DND-41 (cell line): ENCODE measurements around the gene UNK.

Experiments
- ATAC-seq: fragments of 200-7000 bp; cut with Tn5 transposase; 3 replicates; pipeline ENCODE4 v1.9.1; 2021; ENCODE audit warnings: low read depth; ENCODE audit not compliant: insufficient read depth
- DNase-seq: peaks from one replicate; pipeline ENCODE4 v3.0.0-alpha.2; 2020
- H2AFZ ChIP-seq: 2 replicates; pipeline ENCODE4 v1.6.0; 2012; ENCODE audit warnings: low read depth, low read length
- H3K27ac ChIP-seq: 2 replicates; pipeline ENCODE4 v1.5.1; 2012; ENCODE audit warnings: low read length, inconsistent platforms
- H3K27me3 ChIP-seq: fragments of 200-600 bp; sonication (generic); 2 replicates; pipeline ENCODE4 v1.6.0; 2012; ENCODE audit warnings: low read length, mild to moderate bottlenecking, inconsistent platforms; ENCODE audit not compliant: insufficient read depth, poor library complexity
- H3K36me3 ChIP-seq: 2 replicates; pipeline ENCODE4 v1.5.1; 2012; ENCODE audit warnings: low read length, inconsistent platforms; ENCODE audit not compliant: insufficient read depth
- H3K4me1 ChIP-seq: 2 replicates; pipeline ENCODE4 v1.5.1; 2012; ENCODE audit warnings: mild to moderate bottlenecking, low read length; ENCODE audit not compliant: insufficient read depth
- H3K4me2 ChIP-seq: 2 replicates; pipeline ENCODE4 v1.6.0; 2012; ENCODE audit warnings: mild to moderate bottlenecking, moderate library complexity, low read length, inconsistent platforms; ENCODE audit not compliant: insufficient read depth
- H3K4me3 ChIP-seq, 2 experiments: fragments of 200-600 bp in 1 of 2; shearing (Covaris generic) in 1 of 2; 2 replicates each; pipeline ENCODE4 v1.5.1; 2012 to 2016; ENCODE audit warnings: inconsistent platforms in 2 of 2, low read length in 2 of 2, mild to moderate bottlenecking in 2 of 2, low read depth in 1 of 2, moderate library complexity in 1 of 2
- H3K79me2 ChIP-seq: 2 replicates; pipeline ENCODE4 v1.6.0; 2012; ENCODE audit warnings: low read length, inconsistent platforms; ENCODE audit not compliant: insufficient read depth
- H3K9ac ChIP-seq: 2 replicates; pipeline ENCODE4 v1.6.0; 2012; ENCODE audit warnings: low read depth, mild to moderate bottlenecking, inconsistent platforms, low read length, moderate library complexity
- H3K9me3 ChIP-seq: 2 replicates; pipeline ENCODE4 v1.5.1; 2012; ENCODE audit warnings: low read length, moderate library complexity, mild to moderate bottlenecking, inconsistent platforms; ENCODE audit not compliant: insufficient read depth, severe bottlenecking
- H4K20me1 ChIP-seq: 2 replicates; pipeline ENCODE4 v1.6.0; 2012; ENCODE audit warnings: low read length; ENCODE audit not compliant: insufficient read depth
- EZH2 ChIP-seq: IDR thresholded peaks from 3 replicates; pipeline ENCODE4 v1.6.1; 2012; ENCODE audit warnings: borderline replicate concordance, low read depth, mild to moderate bottlenecking, moderate library complexity, low read length, inconsistent platforms; ENCODE audit not compliant: severe bottlenecking
- TF ChIP-seq, protein P1 (sequence below): IDR thresholded peaks from 2 replicates; pipeline ENCODE4 v1.5.1; 2012; ENCODE audit warnings: borderline replicate concordance, low read length, moderate library complexity, mild to moderate bottlenecking; ENCODE audit not compliant: poor library complexity, severe bottlenecking; ENCODE audit errors: extremely low read depth

Gene UNK

DNA sequence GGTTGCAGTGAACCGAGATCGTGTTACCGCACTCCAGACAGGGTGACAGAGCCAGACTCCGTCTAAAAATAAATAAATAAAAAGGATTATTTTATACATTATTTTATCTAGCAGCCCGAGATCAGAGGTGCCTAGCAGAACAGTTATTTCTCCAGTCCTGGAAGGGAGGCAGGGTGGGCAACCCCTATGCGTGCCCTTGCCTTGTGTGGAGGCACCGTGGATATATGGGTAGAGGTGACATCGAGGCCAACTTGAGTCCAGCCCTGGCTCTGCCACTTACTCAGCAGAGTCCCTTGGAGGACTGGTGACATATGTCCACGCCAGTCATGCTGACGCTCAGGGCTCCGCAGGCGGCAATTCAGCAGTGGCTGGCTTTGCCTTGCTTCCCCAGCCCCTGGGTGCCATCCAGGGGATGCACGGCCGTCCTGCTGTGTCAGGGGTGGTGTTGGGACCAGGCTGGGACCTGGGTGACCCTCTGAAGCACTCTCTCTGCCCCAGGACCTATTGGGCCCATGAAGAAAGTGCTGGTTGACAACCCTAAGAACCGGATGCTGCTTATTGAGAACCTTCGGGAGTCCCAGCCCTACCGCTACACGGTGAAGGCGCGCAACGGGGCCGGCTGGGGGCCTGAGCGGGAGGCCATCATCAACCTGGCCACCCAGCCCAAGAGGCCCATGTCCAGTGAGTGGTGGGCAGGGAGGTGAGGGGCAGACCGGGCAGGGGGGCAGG, 32.8 kb upstream of the UNK start:
- Histone ChIP-seq H3K27me3 (no peaks in the 10 kb centered on the region), H3K36me3 (no peaks in the 10 kb centered on the region), H3K4me2 (no peak overlapping the region), H3K4me3 (no peak overlapping the region), H3K4me1 (peaks cover 34% of the 10 kb centered on the region), H2AFZ (no peak overlapping the region), H3K79me2 (no peaks in the 10 kb centered on the region), H3K9me3 (no peaks in the 10 kb centered on the region), H3K9ac (no peak overlapping the region), H4K20me1 (no peaks in the 10 kb centered on the region), H3K27ac (no peak overlapping the region)
- DNase-seq (no peak), ATAC-seq (no peak)
- TF ChIP-seq EZH2: no peak
- TF ChIP-seq, protein P1, sequence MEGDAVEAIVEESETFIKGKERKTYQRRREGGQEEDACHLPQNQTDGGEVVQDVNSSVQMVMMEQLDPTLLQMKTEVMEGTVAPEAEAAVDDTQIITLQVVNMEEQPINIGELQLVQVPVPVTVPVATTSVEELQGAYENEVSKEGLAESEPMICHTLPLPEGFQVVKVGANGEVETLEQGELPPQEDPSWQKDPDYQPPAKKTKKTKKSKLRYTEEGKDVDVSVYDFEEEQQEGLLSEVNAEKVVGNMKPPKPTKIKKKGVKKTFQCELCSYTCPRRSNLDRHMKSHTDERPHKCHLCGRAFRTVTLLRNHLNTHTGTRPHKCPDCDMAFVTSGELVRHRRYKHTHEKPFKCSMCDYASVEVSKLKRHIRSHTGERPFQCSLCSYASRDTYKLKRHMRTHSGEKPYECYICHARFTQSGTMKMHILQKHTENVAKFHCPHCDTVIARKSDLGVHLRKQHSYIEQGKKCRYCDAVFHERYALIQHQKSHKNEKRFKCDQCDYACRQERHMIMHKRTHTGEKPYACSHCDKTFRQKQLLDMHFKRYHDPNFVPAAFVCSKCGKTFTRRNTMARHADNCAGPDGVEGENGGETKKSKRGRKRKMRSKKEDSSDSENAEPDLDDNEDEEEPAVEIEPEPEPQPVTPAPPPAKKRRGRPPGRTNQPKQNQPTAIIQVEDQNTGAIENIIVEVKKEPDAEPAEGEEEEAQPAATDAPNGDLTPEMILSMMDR: no peak

DNA sequence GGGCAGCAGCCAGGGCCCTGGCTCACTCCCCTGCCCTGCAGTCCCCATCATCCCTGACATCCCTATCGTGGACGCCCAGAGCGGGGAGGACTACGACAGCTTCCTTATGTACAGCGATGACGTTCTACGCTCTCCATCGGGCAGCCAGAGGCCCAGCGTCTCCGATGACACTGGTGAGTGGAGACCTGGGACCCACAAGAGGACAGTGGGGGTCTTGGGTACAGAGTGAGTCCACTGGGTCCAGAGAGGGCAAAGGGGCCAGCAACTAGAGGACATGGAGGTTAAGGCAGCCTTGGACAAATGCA, 32.2 kb upstream of the UNK start:
- no peak for ATAC-seq
- 0 out of 2 replicates have a peak, but pooled peaks cover 3% of the 10 kb centered on the region for H3K36me3 ChIP-seq

DNA sequence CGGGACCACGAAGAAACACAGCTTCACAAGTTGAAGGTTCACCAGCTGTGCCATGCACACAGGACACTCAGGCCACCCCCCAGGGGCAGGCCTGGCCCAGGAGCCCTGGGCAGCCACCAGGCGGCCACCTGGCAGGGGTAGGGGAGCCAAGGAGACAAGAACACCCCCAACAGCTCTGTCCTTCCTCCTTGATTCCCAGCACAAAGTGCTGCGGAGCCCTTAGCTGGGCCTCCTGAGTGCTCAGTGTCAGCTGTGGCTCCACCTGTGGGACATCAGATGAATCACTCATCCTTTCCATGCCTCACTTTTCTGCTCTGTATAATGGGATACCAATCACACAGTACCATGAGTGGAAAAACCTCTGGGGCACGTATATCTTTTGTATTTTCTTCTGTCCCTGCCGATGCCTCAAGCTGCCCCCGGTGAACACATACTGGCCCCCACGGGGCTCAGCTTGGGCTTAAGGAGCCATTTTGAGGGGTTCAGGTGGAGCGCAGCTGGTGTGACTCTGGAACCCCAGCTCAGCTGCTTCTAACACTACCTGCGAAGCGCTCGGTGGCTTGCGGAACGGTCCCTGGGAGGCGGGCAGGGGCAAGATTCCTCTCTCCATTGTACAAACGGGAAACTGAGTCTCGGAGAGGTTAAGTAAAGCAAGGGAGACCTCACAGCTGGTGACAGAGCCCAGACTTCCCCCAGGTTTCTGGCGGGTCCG, 31.6 kb upstream of the UNK start:
- Histone ChIP-seq H3K36me3 (peaks cover 9% of the 10 kb centered on the region), H2AFZ (peak overlapping the region; percentile 91), H3K27me3 (no peaks in the 10 kb centered on the region), H3K4me3 (peak overlapping the region in 1 of 2 experiments; percentile 56; a peak in 2 of 4 replicates), H4K20me1 (no peaks in the 10 kb centered on the region), H3K79me2 (no peaks in the 10 kb centered on the region), H3K27ac (no peak overlapping the region; the same call in 1 of the 2 replicates), H3K4me2 (peak overlapping the region; percentile 77), H3K4me1 (peaks cover 30% of the 10 kb centered on the region), H3K9ac (peak overlapping the region; percentile 78), H3K9me3 (no peaks in the 10 kb centered on the region)
- no peak for ATAC-seq
- DNase-seq: no peak
- TF ChIP-seq, protein P1: peak; percentile 11
- TF ChIP-seq EZH2: no peak

More for the DNA sequence above, 32.2 kb upstream of the UNK start:
- Histone ChIP-seq H4K20me1 (no peaks in the 10 kb centered on the region), H3K9me3 (no peaks in the 10 kb centered on the region), H3K27me3 (no peaks in the 10 kb centered on the region), H3K4me2 (no peak overlapping the region), H3K27ac (no peak overlapping the region), H3K4me1 (peaks cover 34% of the 10 kb centered on the region), H3K9ac (no peak overlapping the region), H3K4me3 (no peak overlapping the region), H2AFZ (no peak overlapping the region), H3K79me2 (no peaks in the 10 kb centered on the region)
- TF ChIP-seq EZH2: no peak
- TF ChIP-seq, protein P1: no peak
- DNase-seq: no peak
